ENCODE data around the gene PITPNB.

GRCh38 chr22:27878541-27878940 is 40.5 kb downstream of the PITPNB start:
- TF ChIP-seq EZH2 (IDR thresholded peaks at IDR 0.05; ENCODE audit: low read depth, unreplicated experiment), result no peak
- no peak for TF ChIP-seq POLR2AphosphoS5 (IDR thresholded peaks at IDR 0.05; ENCODE audit: low read depth)
- TF ChIP-seq CTCF (conservative IDR thresholded peaks at IDR 0.05; ENCODE audit: low read depth in 2 of 2), result no peak
- TF ChIP-seq ZNF331 (CRISPR knock-in tag; IDR thresholded peaks at IDR 0.05; ENCODE audit: low read depth), result no peak
- no peak for TF ChIP-seq CREB1 (CRISPR knock-in tag; IDR thresholded peaks at IDR 0.05; ENCODE audit: low read depth)
- TF ChIP-seq EZH2phosphoT487 (IDR thresholded peaks at IDR 0.05; ENCODE audit: unreplicated experiment), result no peak
